ENCODE results near the gene SLC20A1.

Gene SLC20A1

GRCh38 chr2:112709703-112710102 is 64.0 kb downstream of the SLC20A1 start:
- no peak for DNase-seq (ENCODE audit: low read depth)

DNA sequence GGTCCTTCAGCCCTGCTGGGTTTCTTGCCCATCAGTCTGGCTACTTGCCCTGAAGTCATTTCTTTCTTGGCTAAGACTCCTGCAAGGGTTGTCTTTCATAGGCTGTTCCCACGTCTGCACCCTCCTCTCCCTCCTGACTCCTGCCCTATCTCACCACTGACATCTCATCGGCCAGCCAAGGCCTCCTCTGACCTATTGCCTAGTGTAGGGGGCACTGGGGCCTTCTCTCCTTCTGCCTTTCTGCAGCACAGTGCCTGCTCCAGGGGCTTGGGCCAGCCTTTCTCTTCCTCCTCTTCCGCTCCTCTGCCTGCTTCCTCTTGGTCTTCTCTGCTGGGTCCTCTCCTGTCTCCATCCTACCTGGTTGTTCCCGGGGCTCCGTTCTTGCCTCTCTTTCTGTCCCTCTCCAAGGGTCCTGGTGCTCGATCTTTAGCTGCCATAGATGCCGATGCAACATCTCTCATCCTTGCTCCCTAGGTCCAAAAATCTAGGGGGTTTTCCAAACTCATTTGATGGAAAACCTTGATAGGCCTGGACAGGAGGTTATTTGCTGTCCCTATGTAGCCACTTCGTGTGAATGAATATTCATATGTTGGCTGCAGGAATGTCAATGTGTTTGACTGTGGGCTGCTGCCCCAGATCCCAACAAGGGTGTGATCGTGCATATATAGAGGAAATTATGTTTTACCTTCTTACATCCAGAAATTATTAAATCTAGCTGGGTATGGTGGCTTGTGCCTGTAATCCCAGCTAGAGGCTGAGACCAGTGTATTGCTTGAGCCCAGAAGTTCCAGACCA is 65.4 kb downstream of the SLC20A1 start:
- no peak for DNase-seq (ENCODE audit: low read depth)

DNA sequence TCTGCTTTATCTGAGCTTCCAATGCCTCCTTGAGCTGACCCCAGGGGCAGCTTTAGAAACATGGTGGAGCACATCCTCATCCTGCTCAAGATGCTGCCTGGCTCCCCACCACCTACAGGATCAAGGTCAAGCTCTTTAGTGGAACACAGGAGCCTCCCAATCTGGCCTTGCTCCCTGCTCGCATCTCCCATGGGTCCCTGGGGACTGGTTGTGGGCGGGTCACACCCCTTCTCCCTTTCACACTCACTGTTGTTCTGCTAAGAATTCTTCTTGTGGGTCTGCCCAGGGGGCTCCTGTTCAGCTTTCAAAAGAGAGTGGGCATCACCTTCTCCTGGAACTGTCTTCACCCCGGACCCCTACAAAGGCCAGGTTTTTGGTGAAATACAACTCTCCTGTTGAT is 66.7 kb downstream of the SLC20A1 start:
- no peak for DNase-seq (ENCODE audit: low read depth)

- DNase-seq (ENCODE audit: low read depth) = no peak
Measured at GRCh38 chr2:112712903-112713584, 67.3 kb downstream of the SLC20A1 start.
